ENCODE measurements around the gene MYO15A.

Gene MYO15A

DNA sequence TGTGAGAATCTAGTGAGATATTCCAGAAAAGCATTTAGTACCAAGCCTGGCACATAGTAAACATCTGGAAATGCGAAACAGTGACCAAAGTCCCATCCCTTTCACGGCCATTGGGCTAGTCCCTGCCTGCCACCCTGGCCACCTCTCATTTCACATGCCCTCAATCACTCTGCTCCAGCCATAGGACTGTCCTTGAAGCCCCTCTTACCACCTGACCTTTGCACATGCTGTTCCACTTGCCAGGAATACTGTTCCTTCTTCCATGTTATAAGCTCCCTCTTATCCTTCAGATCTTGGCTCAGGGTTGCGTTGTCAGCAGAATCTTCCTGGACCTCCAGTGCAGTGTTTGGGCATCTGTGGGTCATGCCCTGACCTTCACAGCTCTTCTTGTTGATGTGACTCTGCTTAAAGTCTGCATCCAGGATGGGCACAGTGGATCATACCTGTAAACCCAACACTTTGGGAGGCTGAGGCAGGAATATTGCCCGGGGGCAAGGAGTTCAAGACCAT, 2.1 kb downstream of the MYO15A start:
- FAIRE-seq = no peak
- no peak for DNase-seq (ENCODE audit: insufficient read length, low spot score)
- TF ChIP-seq POLR2A (IDR thresholded peaks at IDR 0.05; ENCODE audit: low read depth, low read length) = no peak

DNA sequence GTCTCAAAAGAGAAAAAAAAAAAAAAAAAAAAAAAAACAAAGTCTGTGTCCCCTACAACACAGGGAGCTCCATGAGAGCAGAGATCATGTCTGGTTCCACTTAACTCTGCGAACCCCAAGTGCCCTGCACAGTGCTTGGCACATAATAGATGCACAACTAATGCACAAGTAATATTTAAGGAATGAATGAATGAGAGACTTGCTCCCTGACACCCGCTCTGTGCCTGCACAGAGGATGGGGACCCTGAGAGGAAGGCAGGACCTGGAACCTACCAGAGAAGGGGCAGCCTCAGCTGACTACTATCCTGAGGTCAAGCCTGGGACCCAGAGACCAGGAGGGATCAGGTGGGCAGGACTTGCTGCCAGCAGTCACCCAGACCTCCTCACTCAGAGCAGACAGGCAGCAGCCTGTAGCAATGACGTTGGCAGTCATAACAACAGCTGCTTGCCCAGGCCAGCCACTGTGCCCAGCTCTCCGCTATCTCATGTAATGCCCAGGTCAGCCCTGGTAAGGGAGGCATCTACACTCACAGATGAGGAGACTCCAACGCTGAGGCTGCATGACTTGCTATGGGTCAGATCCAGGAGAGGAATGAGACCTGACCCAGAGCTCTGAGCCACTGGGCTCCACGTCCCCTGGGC, 2.9 kb downstream of the MYO15A start:
- no peak for DNase-seq (ENCODE audit: insufficient read length, low spot score)
- no peak for FAIRE-seq

DNA sequence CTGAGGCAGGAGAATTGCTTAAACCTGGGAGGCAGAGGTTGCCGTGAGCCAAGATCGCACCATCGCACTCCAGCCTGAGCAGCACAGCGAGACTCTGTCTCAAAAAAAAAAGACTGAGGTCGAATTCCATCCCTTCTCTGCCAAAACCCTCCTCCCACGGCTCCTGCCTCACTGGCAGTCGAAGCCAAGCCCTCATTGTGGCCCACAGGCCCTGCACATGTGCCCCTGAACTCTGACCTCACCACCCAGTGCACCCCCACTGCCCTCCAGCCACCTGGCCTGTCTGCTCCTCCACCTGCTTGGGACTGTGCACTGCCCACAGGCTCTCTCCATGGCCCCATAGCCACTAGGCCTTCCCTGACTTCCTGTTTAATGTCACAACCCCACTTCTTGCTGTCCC, 7.0 kb downstream of the MYO15A start:
- DNase-seq (ENCODE audit: insufficient read length, low spot score) (no peak), FAIRE-seq (no peak)

More for the DNA sequence above, 2.9 kb downstream of the MYO15A start:
- no peak for TF ChIP-seq POLR2A (IDR thresholded peaks at IDR 0.05; ENCODE audit: low read depth, low read length)

DNA sequence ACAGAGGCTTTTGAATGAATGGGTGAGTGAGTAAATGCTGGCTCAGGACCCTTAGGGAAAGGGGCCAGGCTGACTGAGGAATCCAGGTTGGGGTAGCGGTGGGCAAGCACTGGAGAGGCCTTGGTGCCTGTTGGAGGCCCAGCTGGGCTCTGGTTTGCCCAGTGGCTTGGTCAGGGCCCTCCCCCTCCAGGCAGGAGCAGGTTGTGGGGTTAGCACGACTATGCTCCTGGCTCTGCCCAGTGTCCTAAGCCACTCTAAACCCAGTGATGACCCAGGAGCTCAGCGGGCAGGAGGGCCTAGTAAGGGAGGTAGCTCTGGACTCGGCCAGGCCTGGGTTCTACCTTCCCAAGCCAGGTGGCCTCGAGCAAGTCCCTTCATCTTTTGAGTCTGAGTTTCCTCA, 7.5 kb downstream of the MYO15A start:
- FAIRE-seq (no peak), DNase-seq (ENCODE audit: insufficient read length, low spot score) (no peak)
- no peak for TF ChIP-seq POLR2A (IDR thresholded peaks at IDR 0.05; ENCODE audit: low read depth, low read length)

More for the DNA sequence above, 7.0 kb downstream of the MYO15A start:
- no peak for TF ChIP-seq POLR2A (IDR thresholded peaks at IDR 0.05; ENCODE audit: low read depth, low read length)

DNA sequence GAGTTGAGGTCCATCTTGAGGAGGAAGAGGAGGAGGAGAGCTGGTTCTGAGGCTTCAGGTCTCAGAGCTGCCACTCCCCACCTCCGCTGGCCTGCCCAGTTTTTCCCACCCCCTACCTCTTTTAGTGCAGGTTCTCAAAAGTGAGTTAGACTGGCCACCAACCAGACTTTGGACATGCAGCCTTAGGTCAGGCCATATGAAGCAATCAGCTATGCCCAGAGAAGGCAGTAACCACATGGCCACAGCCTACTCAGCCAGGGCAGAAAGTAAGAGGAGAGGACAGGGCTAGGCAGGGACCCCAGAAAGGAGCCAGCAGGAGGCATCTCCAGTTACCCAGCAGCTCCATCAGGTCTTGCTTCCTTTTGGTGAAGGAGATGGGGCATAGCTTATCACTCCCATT, 9.0 kb downstream of the MYO15A start:
- no peak for FAIRE-seq
- no peak for TF ChIP-seq POLR2A (IDR thresholded peaks at IDR 0.05; ENCODE audit: low read depth, low read length)
- no peak for DNase-seq (ENCODE audit: insufficient read length, low spot score)

DNA sequence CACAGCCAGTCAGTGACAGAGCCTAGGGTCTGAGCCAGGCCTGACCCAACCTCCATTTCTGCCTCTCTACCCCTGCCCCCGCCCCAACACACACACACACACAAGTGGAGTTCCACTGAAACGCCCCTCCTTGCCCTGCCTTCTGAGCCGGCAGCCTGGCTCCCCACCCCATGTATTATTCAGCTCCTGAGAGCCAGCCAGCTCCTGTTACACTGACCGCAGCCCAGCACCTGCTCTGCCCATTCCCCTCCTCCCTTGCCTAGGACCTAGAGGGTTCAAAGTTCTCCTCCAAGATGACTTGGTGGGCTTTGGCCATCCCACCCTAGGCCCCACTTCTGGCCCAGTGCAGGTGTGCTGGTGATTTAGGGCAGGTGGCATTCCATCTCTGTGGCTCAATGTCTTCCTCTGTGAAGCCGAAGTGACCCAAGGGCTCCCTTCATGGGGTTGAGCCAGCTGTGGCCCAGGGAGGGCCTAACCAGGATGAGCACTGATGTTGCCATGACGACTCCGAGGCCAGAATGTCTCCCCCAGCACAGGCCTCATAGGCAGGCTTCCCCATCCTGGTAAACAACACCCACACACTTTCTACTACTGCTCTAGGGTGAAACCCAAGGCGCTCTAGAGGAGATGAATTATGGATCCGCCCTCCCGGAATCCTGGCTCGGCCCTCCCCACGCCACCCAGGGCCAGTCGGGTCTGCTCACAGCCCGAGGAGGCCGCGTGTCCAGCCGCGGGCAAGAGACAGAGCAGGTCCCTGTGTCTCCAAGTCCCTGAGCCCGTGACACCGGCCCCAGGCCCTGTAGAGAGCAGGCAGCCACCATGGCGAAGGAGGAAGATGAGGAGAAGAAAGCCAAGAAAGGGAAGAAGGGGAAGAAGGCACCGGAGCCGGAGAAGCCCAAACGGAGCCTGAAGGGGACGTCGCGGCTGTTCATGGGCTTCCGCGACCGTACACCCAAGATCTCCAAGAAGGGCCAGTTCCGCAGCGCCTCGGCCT, 9.7 kb downstream of the MYO15A start:
- DNase-seq (ENCODE audit: insufficient read length, low spot score) = no peak
- FAIRE-seq = no peak
- no peak for TF ChIP-seq POLR2A (IDR thresholded peaks at IDR 0.05; ENCODE audit: low read depth, low read length)

DNA sequence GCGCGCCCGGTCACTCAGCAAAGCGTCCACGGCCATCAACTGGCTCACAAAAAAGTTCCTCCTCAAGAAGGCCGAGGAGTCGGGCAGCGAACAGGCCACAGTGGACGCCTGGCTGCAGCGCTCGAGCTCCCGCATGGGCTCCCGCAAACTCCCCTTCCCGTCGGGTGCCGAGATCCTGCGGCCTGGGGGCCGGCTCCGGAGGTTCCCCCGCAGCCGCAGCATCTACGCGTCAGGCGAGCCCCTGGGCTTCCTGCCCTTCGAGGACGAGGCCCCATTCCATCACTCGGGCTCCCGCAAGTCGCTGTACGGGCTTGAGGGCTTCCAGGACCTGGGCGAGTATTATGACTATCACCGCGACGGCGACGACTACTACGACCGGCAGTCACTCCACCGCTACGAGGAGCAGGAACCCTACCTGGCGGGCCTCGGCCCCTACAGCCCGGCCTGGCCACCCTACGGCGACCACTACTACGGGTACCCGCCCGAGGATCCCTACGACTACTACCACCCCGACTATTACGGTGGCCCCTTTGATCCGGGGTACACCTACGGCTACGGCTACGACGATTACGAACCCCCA, 10.7 kb downstream of the MYO15A start:
- no peak for FAIRE-seq
- DNase-seq (ENCODE audit: insufficient read length, low spot score) = no peak
- TF ChIP-seq POLR2A (IDR thresholded peaks at IDR 0.05; ENCODE audit: low read depth, low read length) = no peak

DNA sequence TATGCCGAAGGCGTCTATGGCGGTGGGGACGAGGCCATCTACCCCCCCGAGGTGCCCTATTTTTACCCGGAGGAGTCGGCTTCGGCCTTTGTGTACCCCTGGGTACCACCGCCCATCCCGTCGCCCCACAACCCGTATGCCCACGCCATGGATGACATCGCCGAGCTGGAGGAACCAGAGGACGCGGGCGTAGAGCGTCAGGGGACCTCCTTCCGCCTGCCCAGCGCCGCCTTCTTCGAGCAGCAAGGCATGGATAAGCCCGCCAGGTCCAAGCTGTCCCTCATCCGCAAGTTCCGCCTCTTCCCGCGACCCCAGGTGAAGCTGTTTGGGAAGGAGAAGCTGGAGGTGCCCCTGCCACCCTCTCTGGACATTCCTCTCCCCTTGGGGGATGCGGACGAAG, 11.4 kb downstream of the MYO15A start:
- no peak for DNase-seq (ENCODE audit: insufficient read length, low spot score)
- no peak for TF ChIP-seq POLR2A (IDR thresholded peaks at IDR 0.05; ENCODE audit: low read depth, low read length)
- FAIRE-seq = no peak

DNA sequence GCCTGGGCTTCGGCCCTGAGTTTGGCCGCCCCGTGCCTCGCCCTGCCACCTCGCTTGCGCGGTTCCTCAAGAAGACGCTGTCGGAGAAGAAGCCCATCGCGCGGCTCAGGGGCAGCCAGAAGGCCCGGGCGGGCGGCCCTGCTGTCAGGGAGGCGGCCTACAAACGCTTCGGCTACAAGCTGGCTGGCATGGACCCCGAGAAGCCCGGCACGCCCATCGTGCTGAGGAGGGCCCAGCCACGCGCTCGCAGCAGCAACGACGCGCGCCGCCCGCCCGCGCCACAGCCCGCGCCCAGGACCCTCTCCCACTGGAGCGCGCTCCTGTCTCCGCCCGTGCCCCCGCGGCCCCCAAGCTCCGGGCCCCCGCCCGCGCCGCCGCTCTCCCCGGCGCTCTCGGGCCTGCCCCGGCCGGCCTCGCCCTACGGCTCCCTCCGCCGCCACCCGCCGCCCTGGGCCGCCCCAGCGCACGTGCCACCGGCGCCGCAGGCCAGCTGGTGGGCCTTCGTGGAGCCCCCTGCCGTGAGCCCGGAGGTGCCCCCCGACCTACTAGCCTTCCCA, 12.0 kb downstream of the MYO15A start:
- TF ChIP-seq POLR2A (IDR thresholded peaks at IDR 0.05; ENCODE audit: low read depth, low read length) = no peak
- DNase-seq (ENCODE audit: insufficient read length, low spot score) (no peak), FAIRE-seq (no peak)

GRCh38 chr17:18121144-18121910, 12.8 kb downstream of the MYO15A start:
- DNase-seq (ENCODE audit: insufficient read length, low spot score) (no peak), FAIRE-seq (no peak)
- no peak for TF ChIP-seq POLR2A (IDR thresholded peaks at IDR 0.05; ENCODE audit: low read depth, low read length)

- TF ChIP-seq POLR2A (IDR thresholded peaks at IDR 0.05; ENCODE audit: low read depth, low read length) = no peak
- FAIRE-seq (no peak), DNase-seq (ENCODE audit: insufficient read length, low spot score) (no peak)
Measured at GRCh38 chr17:18122990-18123753, 14.6 kb downstream of the MYO15A start.

DNA sequence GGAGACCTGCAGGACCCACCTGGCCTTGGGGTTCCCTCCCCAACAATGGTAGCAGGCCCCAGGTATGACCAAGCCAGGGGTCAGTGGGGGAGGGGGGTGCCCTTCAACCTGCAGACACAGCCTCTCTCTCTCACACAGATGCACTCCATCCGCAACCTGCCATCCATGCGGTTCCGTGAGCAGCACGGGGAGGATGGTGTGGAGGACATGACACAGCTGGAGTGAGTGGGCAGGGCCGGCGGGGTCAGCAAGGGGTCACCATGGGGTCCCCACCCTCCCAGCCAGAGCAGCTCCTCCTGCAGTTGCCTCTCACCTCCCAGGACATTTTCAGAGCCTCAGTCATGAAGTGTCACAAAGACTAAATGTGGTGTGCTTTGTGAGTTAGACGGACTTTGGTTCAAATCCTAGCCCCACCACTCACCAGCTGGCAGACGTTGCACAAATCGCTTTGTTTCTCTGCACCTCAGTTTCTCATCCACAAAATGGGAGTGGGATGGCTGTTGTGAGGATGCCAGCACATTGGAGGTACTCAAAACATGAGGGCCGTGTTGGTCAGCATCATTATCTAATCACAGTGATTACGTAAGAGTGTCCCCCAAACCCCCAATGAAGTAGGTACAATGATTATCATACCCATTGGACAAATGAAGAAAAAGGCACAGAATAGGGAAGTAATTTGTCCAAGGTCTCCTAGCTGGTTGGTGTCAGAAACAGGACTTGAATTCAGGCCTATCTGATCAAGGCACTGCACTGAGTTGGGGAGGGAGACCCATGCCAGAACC, 16.0 kb downstream of the MYO15A start:
- FAIRE-seq (no peak), DNase-seq (ENCODE audit: insufficient read length, low spot score) (no peak)
- no peak for TF ChIP-seq POLR2A (IDR thresholded peaks at IDR 0.05; ENCODE audit: low read depth, low read length)
